GM12891 (cell line): Measurements from ENCODE around the gene MFSD1.

ENCODE experiments used
- POLR2A ChIP-seq: IDR thresholded peaks from 2 replicates; pipeline ENCODE4 v1.6.1; 2011; ENCODE audit warnings: low read depth, low read length, control low read depth
- POLR2AphosphoS5 ChIP-seq: IDR thresholded peaks from 2 replicates; pipeline ENCODE4 v1.6.1; 2011; ENCODE audit warnings: low read depth, low read length, control low read depth

- TF ChIP-seq POLR2A (no peak), POLR2AphosphoS5 (no peak)
These were observed 27.7 kb upstream of the MFSD1 start for GRCh38 chr3:158773845-158774830.
